NT2/D1 (cell line): Measurements from ENCODE around the gene HHATL.

Experiments
- SUZ12 ChIP-seq: IDR thresholded peaks from 2 replicates; pipeline ENCODE4 v1.6.1; 2011; ENCODE audit not compliant: insufficient read length, insufficient read depth; ENCODE audit errors: extremely low read depth
- YY1 ChIP-seq: IDR thresholded peaks from 2 replicates; pipeline ENCODE4 v1.6.1; 2011; ENCODE audit not compliant: insufficient read length, insufficient read depth

- TF ChIP-seq SUZ12 = no peak
- TF ChIP-seq YY1 = no peak
Measured at GRCh38 chr3:42711491-42712343, 9.1 kb upstream of the HHATL start.
